ENCODE measurements around the gene VWA3B. TPM values are rescaled to one million over a fixed set of nuclear protein-coding genes. Genes with fewer than 3 reads are reported as not detected.
A peak's percentile ranks its signal among the peaks of the same experiment; 100 is the strongest.

Gene VWA3B
- total RNA-seq, 2 donors from 2014 or later = 1.8 to 3.2 TPM

DNA sequence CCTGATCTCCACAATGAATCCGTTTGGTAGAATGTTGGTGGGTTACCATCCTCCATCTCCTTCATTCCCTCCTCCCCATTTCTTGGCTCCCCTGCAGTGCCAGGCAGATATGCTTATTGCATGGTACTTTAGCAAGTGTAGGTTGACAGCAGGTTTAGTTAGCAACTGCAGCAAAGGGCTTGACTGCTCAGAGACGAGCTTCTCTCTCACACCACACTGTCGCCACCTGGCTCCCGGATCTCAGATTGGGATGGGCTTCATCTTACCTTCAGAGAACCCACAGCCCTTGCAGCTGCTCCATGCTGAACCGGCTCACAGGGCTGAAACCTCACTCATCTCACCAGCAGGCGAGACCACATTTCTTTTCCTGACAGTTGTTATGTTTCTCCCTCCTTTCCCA, 88.8 kb downstream of the VWA3B start:
- Histone ChIP-seq H3K9me3 (no peaks in the 10 kb centered on the region), H3K36me3 (no peaks in the 10 kb centered on the region), H3K4me1 (no peaks in the 10 kb centered on the region), H3K4me3 (no peak overlapping the region), H3K27ac (no peak overlapping the region), H3K27me3 (no peaks in the 10 kb centered on the region), H3K9ac (ENCODE audit: low read depth in 2 of 2, low read length in 2 of 2) (no peak overlapping the region)
- intact Hi-C loops (cut with DNase I) = loop anchor here (5.0 to 10.0 kb wide), 3 partner anchors 171 to 369 kb away; no protein-coding TSS in a partner anchor
- peak; percentile 34 for DNase-seq
- TF ChIP-seq, protein P1, sequence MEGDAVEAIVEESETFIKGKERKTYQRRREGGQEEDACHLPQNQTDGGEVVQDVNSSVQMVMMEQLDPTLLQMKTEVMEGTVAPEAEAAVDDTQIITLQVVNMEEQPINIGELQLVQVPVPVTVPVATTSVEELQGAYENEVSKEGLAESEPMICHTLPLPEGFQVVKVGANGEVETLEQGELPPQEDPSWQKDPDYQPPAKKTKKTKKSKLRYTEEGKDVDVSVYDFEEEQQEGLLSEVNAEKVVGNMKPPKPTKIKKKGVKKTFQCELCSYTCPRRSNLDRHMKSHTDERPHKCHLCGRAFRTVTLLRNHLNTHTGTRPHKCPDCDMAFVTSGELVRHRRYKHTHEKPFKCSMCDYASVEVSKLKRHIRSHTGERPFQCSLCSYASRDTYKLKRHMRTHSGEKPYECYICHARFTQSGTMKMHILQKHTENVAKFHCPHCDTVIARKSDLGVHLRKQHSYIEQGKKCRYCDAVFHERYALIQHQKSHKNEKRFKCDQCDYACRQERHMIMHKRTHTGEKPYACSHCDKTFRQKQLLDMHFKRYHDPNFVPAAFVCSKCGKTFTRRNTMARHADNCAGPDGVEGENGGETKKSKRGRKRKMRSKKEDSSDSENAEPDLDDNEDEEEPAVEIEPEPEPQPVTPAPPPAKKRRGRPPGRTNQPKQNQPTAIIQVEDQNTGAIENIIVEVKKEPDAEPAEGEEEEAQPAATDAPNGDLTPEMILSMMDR (IDR thresholded peaks at IDR 0.05) = no peak

DNA sequence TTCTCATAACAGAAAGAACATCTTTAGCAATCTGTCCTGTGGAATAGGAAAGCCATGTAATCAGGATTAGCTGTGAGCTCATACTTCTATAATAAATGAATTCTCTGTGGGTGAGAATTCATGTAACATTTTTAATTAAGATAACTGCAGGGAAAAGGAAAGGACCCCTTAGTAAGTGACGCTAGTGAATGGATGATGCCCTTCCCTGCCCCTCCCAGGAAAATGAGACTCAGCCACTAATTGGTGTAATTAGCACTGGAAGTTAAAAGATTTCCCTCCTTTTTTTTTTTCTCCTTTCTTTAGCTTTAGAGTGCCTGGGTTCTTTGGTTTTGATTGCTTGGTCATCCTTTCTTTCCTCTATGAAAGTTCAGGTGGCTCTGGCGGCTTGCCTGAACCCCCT, 90.3 kb downstream of the VWA3B start:
- no peak for DNase-seq
- TF ChIP-seq, protein P1 (IDR thresholded peaks at IDR 0.05) = no peak
- H3K9me3 ChIP-seq = no peaks in the 10 kb centered on the region
- H3K27me3 ChIP-seq = no peaks in the 10 kb centered on the region
- intact Hi-C loops (cut with DNase I) = loop anchor here (5.0 to 10.0 kb wide), 3 partner anchors 172 to 370 kb away; no protein-coding TSS in a partner anchor
- no peak overlapping the region for H3K9ac ChIP-seq (ENCODE audit: low read depth in 2 of 2, low read length in 2 of 2)
- H3K4me3 ChIP-seq = no peak overlapping the region
- H3K27ac ChIP-seq = no peak overlapping the region
- no peaks in the 10 kb centered on the region for H3K4me1 ChIP-seq
- H3K36me3 ChIP-seq = no peaks in the 10 kb centered on the region

DNA sequence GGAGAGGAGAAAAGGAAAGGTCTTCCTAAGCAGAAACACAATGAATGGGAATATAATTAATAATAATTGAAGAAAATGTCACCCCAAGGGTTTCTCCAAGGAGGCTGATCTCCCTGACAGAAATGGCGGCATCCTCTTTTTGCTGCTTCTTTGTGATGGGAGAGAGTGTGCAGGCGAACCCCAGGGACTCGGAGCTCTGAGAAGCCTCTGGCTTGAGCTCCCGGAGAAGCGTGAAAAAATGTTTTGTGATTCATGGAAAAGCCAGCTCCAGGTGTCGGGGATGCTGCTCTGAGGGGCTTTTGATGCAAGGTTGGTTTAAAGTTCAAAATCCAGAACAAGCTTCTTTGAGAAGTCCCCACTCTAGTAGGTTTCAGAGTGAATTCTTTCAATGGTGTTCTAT, 91.0 kb downstream of the VWA3B start:
- Histone ChIP-seq H3K27me3 (no peaks in the 10 kb centered on the region), H3K9ac (ENCODE audit: low read depth in 2 of 2, low read length in 2 of 2) (no peak overlapping the region), H3K36me3 (no peaks in the 10 kb centered on the region), H3K4me3 (no peak overlapping the region), H3K4me1 (no peaks in the 10 kb centered on the region), H3K27ac (no peak overlapping the region), H3K9me3 (no peaks in the 10 kb centered on the region)
- TF ChIP-seq, protein P1 (IDR thresholded peaks at IDR 0.05) = no peak
- DNase-seq = no peak
- intact Hi-C loops (cut with DNase I) = loop anchor here (5.0 to 10.0 kb wide), 3 partner anchors 173 to 371 kb away; no protein-coding TSS in a partner anchor

DNA sequence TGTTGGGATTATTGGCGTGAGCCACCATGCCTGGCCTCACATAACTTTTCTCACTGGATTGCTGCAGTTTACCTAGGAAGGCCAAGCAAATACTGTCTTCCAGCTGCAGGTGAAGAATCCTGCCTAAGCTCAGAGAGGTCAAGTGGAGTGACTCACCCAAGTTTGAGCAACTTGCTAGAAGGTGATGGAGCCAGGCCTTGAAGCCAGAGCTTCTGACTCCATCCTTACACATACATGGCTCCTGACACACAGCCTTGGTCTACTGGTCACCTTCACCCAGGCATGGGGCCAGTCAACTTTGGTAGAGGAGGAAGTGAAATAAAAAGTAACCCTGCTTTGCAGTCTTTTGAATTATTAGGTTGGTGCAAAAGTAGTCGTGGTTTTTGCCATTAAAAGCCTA, 93.5 kb downstream of the VWA3B start:
- Histone ChIP-seq H3K9me3 (no peaks in the 10 kb centered on the region), H3K27me3 (no peaks in the 10 kb centered on the region), H3K36me3 (no peaks in the 10 kb centered on the region), H3K4me3 (no peak overlapping the region), H3K27ac (no peak overlapping the region), H3K9ac (ENCODE audit: low read depth in 2 of 2, low read length in 2 of 2) (no peak overlapping the region), H3K4me1 (no peaks in the 10 kb centered on the region)
- intact Hi-C loops (cut with DNase I) = no loop called here
- DNase-seq = no peak
- TF ChIP-seq, protein P1 (IDR thresholded peaks at IDR 0.05) = no peak

DNA sequence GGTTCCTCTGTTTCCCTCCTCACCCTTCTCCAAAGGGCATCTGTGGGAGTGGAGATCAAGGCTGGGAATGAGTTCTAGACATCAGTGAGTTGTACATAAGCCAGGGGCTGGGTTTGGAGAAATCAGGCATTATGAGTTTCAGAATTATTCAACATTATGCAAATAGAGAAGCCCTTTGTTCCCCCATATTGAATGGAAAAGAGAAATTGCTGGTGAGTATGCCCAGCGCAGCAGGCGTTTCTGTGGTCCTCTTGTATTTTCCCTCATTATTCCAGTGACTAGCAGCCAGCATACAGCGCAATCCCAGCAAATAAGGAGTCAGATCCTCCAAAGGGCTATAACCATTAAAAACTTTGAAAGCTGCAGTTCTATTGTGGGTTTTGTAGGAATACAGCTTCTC, 94.4 kb downstream of the VWA3B start:
- Histone ChIP-seq H3K9me3 (no peaks in the 10 kb centered on the region), H3K4me3 (no peak overlapping the region), H3K36me3 (no peaks in the 10 kb centered on the region), H3K4me1 (no peaks in the 10 kb centered on the region), H3K27ac (no peak overlapping the region), H3K9ac (ENCODE audit: low read depth in 2 of 2, low read length in 2 of 2) (no peak overlapping the region), H3K27me3 (no peaks in the 10 kb centered on the region)
- no peak for DNase-seq
- intact Hi-C loops (cut with DNase I) = no loop called here
- TF ChIP-seq, protein P1 (IDR thresholded peaks at IDR 0.05) = no peak

Data from colonic mucosa (tissue), 4 donors.